Inflammatory macrophage treated with lipopolysaccharide for 4 hours (primary cell): Measurements from ENCODE around the gene TAS1R2.

Experiments
- DNase-seq: peaks from one replicate; pipeline ENCODE4 v3.0.0-alpha.2; 2020

The TAS1R2 gene

DNA sequence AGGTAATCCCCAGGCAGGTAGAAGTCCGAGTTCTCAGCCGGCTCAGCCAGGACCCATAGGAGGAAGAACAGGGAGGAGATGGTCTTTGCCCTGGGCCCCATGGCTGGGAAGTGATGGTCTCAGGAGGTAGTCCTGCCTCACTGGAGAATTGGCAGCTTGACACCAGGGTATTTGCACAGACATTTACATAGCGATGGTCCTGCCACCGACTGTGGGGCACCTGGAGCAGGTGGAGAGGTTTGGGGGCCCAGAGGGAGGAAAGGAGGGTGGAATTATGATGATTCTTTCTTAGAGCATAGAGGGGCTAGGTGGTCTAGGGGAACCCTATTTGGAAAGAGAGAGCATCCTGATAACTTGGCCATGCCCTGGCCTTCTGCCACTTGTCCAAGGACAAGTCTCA, at the start of gene TAS1R2:
Gene TAS1R2, minus strand, starts transcription at position 101 of the 400 bp plus-strand sequence. Its CDS starts 0 bp downstream, at position 101.
- DNase-seq = no peak

DNA sequence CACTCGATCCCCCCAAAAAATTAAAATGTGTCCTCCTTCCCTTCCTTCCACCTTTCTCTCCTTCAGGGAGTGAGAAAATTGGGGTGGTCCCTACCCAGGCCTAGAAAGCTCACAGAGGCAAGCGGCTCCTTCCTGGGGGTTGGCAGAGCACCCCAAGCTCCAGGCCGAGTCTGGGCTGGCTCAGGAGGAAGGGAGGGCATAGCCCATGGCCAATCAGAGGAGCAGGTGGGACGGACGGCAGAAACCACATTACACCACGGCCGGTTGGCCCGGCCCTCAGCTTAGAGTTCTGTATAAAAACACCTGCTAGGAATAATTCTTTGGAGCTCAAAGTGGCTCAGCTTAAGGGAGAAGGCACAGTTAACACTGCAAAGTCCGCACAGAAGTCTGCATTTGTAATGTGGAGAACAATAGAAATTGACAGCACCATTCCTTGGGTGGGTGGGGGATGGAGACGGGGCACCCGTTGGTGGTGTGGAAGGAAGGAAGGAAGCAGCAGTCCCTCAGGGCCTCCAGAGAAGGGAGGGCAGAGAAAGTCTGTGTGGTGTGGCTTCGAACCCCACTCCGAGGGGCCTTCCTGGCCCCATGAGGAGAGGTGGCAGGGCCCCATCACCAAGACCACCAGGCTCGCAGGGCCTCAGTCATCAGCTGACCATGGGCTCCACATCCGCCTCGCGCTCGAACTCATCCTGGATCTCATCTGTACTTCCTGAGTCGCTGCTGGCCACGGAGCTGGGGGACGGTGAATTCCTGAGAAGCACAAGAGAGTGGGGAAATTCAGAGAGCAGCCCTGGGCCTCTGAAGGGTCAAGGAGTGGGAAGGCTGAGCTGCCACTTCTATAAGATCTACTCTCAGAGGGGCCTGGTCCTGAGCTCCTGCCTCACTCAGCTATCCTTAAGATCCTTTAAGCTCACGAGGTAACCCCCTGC, 48.7 kb upstream of the TAS1R2 start:
- DNase-seq = peak; percentile 39

GRCh38 chr1:18907021-18907916, 47.8 kb upstream of the TAS1R2 start:
- peak; percentile 67 for DNase-seq

DNA sequence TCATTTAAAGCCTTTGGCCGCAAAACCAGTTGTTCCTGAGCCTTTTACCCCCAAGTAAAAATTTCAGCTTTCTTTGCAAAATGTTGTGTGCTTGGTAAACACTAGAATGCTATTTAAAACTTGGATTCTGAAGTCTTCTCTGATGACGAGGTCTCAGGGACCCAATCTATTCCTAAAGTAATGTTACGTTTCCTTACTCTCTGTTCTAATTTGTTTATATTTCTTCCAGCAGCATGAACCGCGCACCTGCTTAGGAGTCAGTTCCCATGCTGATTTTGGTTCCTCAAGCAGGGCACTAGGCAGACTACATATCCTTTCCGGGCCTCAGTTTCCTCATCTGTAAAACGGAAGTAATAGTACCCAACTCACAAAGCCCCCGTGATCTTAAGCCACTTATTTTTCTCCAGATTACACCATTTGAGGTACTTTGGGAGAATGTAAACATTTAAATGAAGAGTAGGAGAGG, 43.9 kb upstream of the TAS1R2 start:
- no peak for DNase-seq

- peak; percentile 99 for DNase-seq
Measured at GRCh38 chr1:18902523-18903290, 43.2 kb upstream of the TAS1R2 start, which contains the start of gene ALDH4A1. ALDH4A1 (minus strand) TSS chr1:18902555; CDS start chr1:18902523, 32 bp downstream.

DNA sequence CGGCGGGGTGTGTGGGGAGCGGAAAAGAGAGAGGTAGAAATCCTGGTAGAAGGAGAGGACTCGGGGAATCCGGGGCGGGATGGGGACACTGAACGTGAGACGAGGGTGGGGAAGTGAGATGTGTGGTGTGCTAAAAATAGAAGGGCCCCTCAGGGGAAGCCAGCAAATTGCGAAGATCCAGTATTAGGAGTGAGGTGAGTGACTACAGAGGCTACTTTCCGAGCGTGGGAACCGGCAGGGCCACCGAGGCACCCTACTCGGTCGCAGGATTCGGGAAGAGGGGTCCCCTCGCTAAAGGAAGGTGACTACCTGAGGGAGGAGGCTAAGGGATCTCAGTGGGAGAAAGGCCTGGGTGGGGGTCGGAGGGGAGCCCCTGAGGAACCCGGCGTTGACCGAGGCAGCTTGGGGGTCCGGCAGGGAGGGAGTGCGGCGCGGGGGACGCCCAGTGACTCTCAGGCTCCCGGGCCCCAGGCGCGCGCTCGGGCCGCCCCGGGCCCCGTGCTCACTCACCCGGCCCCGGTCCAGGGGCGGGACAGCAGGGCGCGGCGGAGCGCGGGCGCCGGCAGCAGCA, 42.6 kb upstream of the TAS1R2 start:
- DNase-seq = no peak

DNA sequence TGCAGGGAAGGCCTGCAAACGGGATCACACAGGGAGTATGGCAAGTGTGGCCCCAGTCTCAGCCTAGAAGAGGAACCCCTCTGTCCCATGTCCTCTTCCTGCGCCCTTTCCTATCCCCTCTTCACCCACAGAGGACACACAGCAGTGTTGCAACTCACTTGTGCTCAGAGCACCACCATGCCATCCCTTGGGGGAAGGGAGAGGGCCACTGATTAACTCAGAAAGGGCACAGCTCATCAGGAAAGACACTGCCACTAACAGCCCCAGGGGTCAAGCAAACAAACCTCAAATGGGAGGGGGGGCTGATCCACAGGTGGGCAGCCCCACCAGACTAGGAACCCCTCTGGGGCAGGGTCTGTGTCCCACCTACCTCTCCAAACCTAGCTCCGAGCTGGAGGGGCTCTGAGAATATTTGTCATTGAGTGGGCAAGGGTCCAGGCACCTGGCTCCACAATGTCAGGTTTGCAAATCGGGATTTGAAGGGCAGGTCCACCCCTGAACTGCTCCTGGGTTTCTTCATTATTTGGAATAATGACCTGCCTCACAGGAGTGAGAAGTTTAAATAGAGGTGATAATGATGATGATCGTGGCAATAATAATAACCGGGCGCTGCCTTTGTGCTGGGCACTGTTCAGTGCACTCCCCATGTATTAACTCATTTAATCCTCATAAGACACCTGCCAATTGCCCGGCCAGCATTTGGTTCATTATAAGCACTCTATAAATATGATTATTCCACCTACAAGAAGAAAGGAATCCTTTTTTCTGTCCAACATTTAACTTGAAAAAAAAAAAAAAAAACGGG, 41.9 kb upstream of the TAS1R2 start:
- no peak for DNase-seq

GRCh38 chr1:18900303-18900841, 40.9 kb upstream of the TAS1R2 start:
- DNase-seq = no peak

DNA sequence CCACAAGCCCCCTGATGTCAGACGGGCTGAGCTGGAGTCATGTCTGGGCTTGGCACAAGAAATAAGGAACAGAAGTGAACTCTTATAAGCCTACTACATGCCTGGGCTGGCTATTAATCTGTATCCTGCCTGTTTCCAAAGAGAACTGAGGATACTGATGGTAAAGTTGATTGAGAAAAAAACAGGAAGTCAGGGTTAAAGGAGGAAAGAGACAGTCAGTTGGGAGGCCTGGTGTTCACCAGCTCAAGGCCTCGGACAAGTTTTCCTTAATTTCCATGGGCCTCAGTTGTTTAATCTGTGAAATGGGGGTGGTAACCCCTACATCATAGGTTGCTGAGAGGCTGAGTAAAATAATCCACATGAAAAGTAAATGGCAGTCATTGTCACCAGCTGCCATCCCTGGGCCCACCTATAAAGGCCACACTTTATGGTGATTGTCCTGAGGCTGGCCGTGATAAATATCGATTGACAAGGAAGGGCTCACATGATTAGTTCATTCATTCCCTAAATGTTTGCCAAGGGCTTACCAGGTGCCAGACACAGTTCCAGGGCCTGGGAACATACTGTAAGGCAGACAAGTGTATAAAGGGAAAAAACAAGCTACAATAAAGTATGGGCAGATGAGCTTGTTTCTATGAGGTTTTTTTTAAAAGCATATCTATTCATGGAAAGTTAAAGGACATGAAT, 40.0 kb upstream of the TAS1R2 start:
- DNase-seq = no peak

DNA sequence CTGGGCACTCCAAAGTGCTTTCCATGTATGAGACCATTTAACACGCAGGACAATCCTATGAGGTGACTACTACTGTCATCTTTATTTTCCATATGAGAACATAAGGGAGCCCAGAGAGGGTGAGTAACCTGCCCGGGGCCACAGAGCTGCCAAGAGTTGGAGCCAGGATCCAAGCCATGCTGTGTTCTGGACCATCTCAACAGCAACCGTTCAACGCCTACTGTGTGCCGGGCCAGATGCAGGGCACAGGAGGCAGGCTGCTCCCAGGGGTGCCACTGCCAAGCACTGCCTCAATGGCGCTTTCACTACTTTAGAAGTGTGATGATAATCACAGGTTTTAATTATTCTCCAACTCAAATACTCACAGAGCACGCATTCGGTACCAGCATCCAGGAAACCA, 39.1 kb upstream of the TAS1R2 start:
- DNase-seq = no peak

GRCh38 chr1:18895317-18895716, 35.9 kb upstream of the TAS1R2 start:
- no peak for DNase-seq

DNA sequence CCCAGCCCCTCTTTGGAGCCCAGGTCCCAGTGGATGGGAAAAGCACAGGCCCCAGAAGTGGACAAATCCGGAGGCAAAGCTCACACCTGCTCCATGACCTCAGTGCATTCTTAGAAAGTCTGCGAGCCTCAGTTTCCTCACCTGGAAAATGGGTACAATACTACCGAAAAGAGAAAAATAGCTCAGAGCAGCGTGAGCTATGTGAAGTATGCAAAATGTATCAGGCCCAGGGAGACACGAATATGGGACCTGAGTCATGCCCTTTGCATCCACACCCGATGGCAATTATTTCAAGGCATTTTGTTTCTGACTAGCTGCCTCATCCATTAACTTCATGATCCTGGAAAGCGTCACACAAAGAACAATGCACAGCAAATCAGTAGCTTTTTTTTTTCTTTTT, 33.7 kb upstream of the TAS1R2 start:
- DNase-seq = no peak

GRCh38 chr1:18891858-18892257, 32.4 kb upstream of the TAS1R2 start:
- peak; percentile 11 for DNase-seq

GRCh38 chr1:18891426-18891780, 31.9 kb upstream of the TAS1R2 start:
- DNase-seq = peak; percentile 49

DNA sequence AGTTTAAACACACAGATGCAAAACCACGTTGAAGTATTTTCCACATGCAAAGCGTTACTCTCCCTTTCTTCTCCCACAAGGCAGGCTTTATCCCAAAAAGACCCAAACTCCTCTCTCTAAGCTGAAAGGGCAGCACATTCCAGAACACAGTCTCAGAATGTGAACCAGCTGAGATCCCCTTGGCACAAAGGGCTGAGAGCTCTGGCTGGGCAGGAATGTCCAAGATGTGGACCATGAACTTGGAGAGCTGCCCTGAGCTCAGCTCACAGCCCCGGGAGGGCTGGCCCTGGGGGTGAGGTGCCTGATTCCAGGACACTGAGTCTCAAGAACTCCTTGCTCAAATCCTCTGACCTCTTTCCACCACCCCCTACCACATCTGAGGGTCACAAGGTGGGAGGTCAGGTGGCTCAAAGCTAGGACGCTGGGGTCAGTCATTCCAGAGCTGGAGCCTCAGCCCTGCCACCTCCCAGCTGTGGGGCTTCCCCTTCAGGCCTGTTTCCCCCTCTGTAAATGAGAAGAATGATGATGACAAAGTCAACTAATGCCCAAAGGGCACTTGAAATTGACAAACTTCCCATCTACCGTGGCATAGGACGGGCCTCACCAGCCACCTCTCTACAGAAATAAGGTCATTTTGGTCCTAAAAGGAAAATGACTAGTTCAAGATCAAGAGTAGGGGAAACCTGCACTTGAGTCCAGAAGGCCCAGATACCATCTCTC, 31.4 kb upstream of the TAS1R2 start:
- DNase-seq = peak; percentile 13

DNA sequence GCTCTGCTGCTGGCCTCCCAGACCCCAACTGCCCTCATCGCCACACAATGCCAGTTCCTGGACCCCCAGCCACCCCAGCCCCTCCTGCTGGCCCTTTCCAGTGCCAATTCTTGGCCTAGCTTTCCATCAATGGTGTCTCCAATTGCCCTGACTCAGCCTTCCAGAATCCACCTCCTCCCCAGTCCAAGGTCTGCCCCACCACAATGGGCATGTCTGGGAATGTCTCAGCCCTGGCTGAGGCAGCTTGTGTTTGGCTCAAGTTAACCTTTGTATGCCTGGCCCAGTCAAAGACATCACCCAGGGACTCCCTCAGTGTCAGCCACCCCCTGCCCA, 26.5 kb upstream of the TAS1R2 start:
- no peak for DNase-seq

DNA sequence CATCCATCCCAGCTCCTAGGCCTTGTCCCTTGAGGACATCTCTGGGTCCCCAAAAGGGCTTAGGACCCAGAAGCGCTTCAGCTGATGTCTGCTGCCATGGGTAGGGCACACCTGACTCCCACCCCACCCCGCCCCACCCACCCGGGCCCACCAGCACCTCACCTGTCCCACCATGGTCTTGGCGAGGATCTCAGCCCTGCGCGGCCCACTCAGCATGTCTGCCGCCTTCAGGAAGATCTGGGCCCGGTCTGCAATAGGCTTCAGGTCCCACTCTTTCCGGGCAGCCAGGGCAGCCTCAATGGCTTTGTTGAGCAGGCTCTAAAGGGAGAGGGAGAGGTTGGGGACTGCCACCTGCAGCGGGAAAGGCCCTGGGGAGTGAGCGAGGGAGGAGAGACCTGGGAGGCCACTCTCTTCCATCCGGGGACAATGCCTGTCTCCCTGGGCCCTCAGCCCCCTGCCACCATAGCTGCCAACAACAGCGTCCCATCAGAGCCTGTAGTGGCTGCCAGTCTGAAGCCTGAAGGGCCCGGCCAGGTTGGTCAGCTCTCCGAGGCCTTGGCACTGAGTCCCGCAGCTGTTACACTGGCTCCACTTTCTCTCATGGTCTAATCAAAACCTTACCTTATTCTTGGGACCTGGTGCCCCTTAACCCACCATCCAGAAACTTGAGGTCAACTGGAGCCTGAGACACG, 26.0 kb upstream of the TAS1R2 start:
- no peak for DNase-seq

DNA sequence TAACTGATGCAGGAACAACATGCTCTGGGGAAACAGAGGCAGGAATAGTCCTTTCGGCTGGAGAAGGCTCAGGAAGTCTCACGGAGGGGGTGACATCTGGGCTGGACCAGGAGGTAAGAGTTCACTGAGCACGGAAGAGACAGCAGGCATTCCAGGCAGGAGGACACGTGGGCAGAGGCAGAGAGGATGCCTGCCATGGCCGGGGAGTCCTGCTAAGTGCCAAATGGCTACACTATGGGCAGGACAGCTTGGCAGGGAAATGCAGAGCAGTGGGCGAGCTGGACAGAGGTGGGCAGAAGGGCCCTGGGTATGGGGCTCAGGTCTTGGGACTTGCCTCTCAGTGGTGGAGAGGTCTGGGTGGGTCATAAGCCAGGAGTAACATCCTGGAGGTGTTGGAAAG, 25.3 kb upstream of the TAS1R2 start:
- no peak for DNase-seq

GRCh38 chr1:18884419-18884717, 24.9 kb upstream of the TAS1R2 start:
- DNase-seq = no peak
